Breast epithelium (tissue), 3 donors: Measurements from ENCODE around the gene PAM16.

Experiments
- CTCF ChIP-seq, 3 donors: fragments of 450-650 bp; IDR thresholded peaks; one replicate each; pipeline ENCODE4 v1.5.1; 2016 to 2017; ENCODE audit warnings: antibody characterized with exemption in 3 of 3, mild to moderate bottlenecking in 3 of 3, moderate library complexity in 3 of 3
- POLR2A ChIP-seq: fragments of 450-650 bp; IDR thresholded peaks from one replicate; pipeline ENCODE4 v1.6.1; 2016; ENCODE audit warnings: antibody characterized with exemption, mild to moderate bottlenecking, moderate library complexity
- POLR2AphosphoS5 ChIP-seq, 3 donors: sonication (generic); formaldehyde crosslinking; IDR thresholded peaks; one replicate each; pipeline ENCODE4 v1.6.1; 2017; ENCODE audit warnings: antibody characterized with exemption in 3 of 3

GRCh38 chr16:4370151-4370550, 19.0 kb upstream of the PAM16 start:
- TF ChIP-seq POLR2A = no peak
- TF ChIP-seq CTCF (IDR thresholded peaks at IDR 0.05) = no peak
- no peak for TF ChIP-seq POLR2AphosphoS5 (IDR thresholded peaks at IDR 0.05)
